PC-3 (cell line): ENCODE results near the gene UBC. TPM values are rescaled to one million over a fixed set of nuclear protein-coding genes. Genes with fewer than 3 reads are reported as not detected.
"Not testable (repeated sequence)": the region's sequence is repeated elsewhere in the genome, so short reads cannot be mapped to it uniquely, and the experiment has no call there.

Experiments
- ATAC-seq: fragments of 200-7000 bp; cut with Tn5 transposase; 2 replicates; pipeline ENCODE4 v1.9.1; 2020; ENCODE audit warnings: mild to moderate bottlenecking, moderate library complexity
- BruUV-seq: library from RNA; stranded (reverse); fragments of 400-500 nt; replicated peaks from 2 replicates; lab custom pipeline; 2021; lab: Mats Ljungman, UMichigan
- CTCF ChIA-PET: fragments of 300-600 bp; sonication (Branson Sonifier 250); formaldehyde crosslinking; loops from one replicate; lab custom pipeline; 2022; ENCODE audit warnings: antibody characterized with exemption; lab: Charles Lee
- POLR2A ChIA-PET: fragments of 300-600 bp; sonication (Branson Sonifier 250); formaldehyde crosslinking; loops from one replicate; lab custom pipeline; 2022; ENCODE audit warnings: antibody characterized with exemption; ENCODE audit not compliant: unreplicated experiment; lab: Charles Lee
- DNase-seq: peaks from one replicate; pipeline ENCODE4 v3.0.0-alpha.2; 2015
- H2AFZ ChIP-seq: fragments of 300-600 bp; sonication (generic); 2 replicates; pipeline ENCODE4 v1.6.0; 2016; ENCODE audit warnings: antibody characterized with exemption, low read length
- H3F3A ChIP-seq: fragments of 300-600 bp; sonication (generic); one replicate; pipeline ENCODE4 v1.6.0; 2017; ENCODE audit warnings: antibody characterized with exemption, low read length, control low read depth, mild to moderate bottlenecking; ENCODE audit not compliant: unreplicated experiment
- H3K27ac ChIP-seq: fragments of 300-600 bp; sonication (generic); 2 replicates; pipeline ENCODE4 v1.5.1; 2016; ENCODE audit warnings: mild to moderate bottlenecking, low read length
- H3K27me3 ChIP-seq: fragments of 300-600 bp; sonication (generic); 2 replicates; pipeline ENCODE4 v1.6.1; 2016; ENCODE audit warnings: low read length, mixed read lengths
- H3K36me3 ChIP-seq: fragments of 300-600 bp; sonication (generic); 2 replicates; pipeline ENCODE4 v1.6.1; 2016; ENCODE audit warnings: low read depth, mixed run types, low read length, mixed read lengths
- H3K4me1 ChIP-seq: fragments of 300-600 bp; sonication (generic); 2 replicates; pipeline ENCODE4 v1.5.1; 2016; ENCODE audit warnings: low read length; ENCODE audit not compliant: insufficient read depth
- H3K4me2 ChIP-seq: fragments of 300-600 bp; sonication (generic); 2 replicates; pipeline ENCODE4 v1.6.0; 2016; ENCODE audit warnings: low read length
- H3K4me3 ChIP-seq: fragments of 300-600 bp; sonication (generic); 2 replicates; pipeline ENCODE4 v1.5.1; 2016; ENCODE audit warnings: mild to moderate bottlenecking, low read length, mixed read lengths
- H3K79me2 ChIP-seq: fragments of 300-600 bp; sonication (generic); 2 replicates; pipeline ENCODE4 v1.6.1; 2017; ENCODE audit warnings: low read length, mixed read lengths
- H3K9ac ChIP-seq: fragments of 300-600 bp; sonication (generic); 2 replicates; pipeline ENCODE4 v1.6.0; 2016; ENCODE audit warnings: mild to moderate bottlenecking, low read length
- H3K9me2 ChIP-seq: fragments of 300-600 bp; sonication (generic); replicated peaks from 2 replicates; pipeline ENCODE4 v1.6.1; 2016; ENCODE audit warnings: mixed run types, low read length, mixed read lengths
- H3K9me3 ChIP-seq: fragments of 300-600 bp; sonication (generic); 2 replicates; pipeline ENCODE4 v1.6.1; 2016; ENCODE audit warnings: low read length, mixed read lengths
- H4K20me1 ChIP-seq: fragments of 300-600 bp; sonication (generic); 2 replicates; pipeline ENCODE4 v1.6.1; 2016; ENCODE audit warnings: low read length, mixed read lengths
- CTCF ChIP-seq: fragments of 300-600 bp; sonication (generic); conservative IDR thresholded peaks from 2 replicates; pipeline ENCODE4 v1.5.1; 2017; ENCODE audit warnings: antibody characterized with exemption, low read depth, mild to moderate bottlenecking, low read length
- EZH2 ChIP-seq: fragments of 300-600 bp; sonication (generic); IDR thresholded peaks from one replicate; pipeline ENCODE4 v1.6.1; 2017; ENCODE audit warnings: antibody characterized with exemption, mild to moderate bottlenecking, low read length; ENCODE audit not compliant: unreplicated experiment
- EZH2phosphoT487 ChIP-seq: fragments of 300-600 bp; sonication (generic); IDR thresholded peaks from 2 replicates; pipeline ENCODE4 v1.6.1; 2018; ENCODE audit warnings: mild to moderate bottlenecking, antibody characterized with exemption, low read length, borderline replicate concordance
- intact Hi-C: fragments of 100-400 bp; cut with micrococcal nuclease; formaldehyde crosslinking; loops from 2 replicates; pipeline ENCODE4 v1.9.0; 2023
- total RNA-seq: library from RNA; depleted of rRNA; stranded (reverse); fragments of >200 nt; gene quantifications from 2 replicates; pipeline ENCODE4 v1.2.3, GENCODE V29; 2014

The UBC gene
- total RNA-seq, 1 experiment from 2014 or later, result 1,587 TPM

DNA sequence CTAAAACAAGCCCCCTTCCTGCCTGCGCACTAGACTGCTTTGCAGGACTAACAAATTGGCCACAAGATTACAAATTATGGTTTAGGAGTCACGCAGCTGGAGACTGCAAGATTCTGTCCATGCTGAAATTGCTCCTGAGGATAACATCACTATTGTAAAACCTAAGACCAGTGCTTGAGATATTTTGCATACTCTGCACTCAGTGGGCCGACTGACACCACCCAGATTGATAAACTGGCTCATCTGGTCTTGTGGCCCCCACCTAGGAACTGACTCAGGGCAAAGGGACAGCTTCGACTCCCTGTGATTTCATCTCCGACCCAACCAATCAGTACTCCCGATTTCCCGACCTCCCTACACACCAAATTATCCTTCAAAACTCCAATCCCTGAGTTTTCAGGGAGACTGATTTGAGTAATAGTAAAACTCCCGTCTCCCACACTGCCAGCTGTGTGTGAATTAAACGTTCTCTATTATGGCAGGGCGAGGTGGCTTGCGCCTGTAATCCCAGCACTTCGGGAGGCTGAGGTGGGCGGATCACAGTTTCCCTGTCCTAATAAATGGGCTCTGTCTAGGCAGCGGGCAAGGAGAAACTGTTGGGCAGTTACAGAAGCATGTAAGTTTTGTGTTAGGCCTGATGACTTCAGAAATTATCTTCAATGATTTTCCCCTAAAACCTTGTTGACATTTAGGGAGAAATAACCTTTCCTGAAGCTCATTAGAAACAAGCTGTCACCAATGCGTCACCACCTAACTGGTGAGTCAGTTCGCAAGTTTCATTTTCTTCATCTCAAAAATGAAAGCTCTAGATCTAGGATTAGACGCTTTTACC is 5.3 kb upstream of the UBC start:
- BruUV-seq, result no TSS peak
- H3K4me2 ChIP-seq, result peak overlapping the region; percentile 67
- peaks cover 18% of the 10 kb centered on the region for H3F3A ChIP-seq
- intact Hi-C loops, result loop anchor here (5.0 kb wide), 2 partner anchors 68 to 532 kb away; partner anchors contain the start of gene DHX37
- peaks cover 12% of the 10 kb centered on the region for H3K79me2 ChIP-seq
- H3K27ac ChIP-seq, result peak overlapping the region; percentile 66
- H3K4me1 ChIP-seq, result peaks cover 60% of the 10 kb centered on the region
- TF ChIP-seq EZH2phosphoT487 (no peak), EZH2 (no peak), CTCF (no peak)
- H3K9ac ChIP-seq, result peak overlapping the region; percentile 23; the same call in 1 of the 2 replicates
- DNase-seq, result peak; percentile 71
- no peak for ATAC-seq
- no peaks in the 10 kb centered on the region for H3K27me3 ChIP-seq
- POLR2A ChIA-PET, result interaction anchor here (0.6 to 0.9 kb wide), 3 partner anchors 10 to 1852 kb away, joined by 3 to 6 read pairs (median 3); no protein-coding TSS in a partner anchor
- peak overlapping the region; percentile 31; the same call in 1 of the 2 replicates for H3K4me3 ChIP-seq
- 0 out of 2 replicates have a peak overlapping the region, but pooled peaks have one; percentile 43 for H2AFZ ChIP-seq
- no peaks in the 10 kb centered on the region for H3K9me2 ChIP-seq
- H4K20me1 ChIP-seq, result no peaks in the 10 kb centered on the region
- H3K9me3 ChIP-seq, result no peaks in the 10 kb centered on the region
- no peaks in the 10 kb centered on the region for H3K36me3 ChIP-seq
- CTCF ChIA-PET, result interaction anchor here (0.7 to 1.6 kb wide), 2 partner anchors 12 to 21 kb away, joined by 4 to 11 read pairs; no protein-coding TSS in a partner anchor

DNA sequence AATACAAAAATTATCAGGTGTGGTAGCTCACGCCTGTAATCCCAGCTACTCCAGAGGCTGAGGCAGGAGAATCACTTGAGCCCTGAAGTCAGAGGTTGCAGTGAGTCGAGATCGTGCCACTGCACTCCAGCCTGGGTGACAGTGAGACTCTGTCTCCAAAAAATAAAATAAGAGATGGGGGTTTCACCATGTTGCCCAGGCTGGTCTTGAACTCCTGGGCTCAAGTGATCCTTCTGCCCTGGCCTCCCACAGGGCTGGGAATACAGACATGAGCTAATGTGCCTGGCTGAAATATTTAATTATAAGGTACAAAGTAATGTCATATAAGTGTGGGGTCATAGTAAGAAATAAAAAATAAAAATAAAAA is 4.2 kb upstream of the UBC start:
- not testable (repeated sequence) for H4K20me1 ChIP-seq, H3K9me2 ChIP-seq, ATAC-seq, H3K9me3 ChIP-seq, H3K9ac ChIP-seq, H3K36me3 ChIP-seq, H3K27me3 ChIP-seq, H2AFZ ChIP-seq, DNase-seq, BruUV-seq
- CTCF ChIA-PET, result interaction anchor here (0.6 to 2.6 kb wide), 2 partner anchors 17 to 22 kb away, joined by 3 to 21 read pairs; no protein-coding TSS in a partner anchor
- Histone ChIP-seq H3F3A (peaks cover 18% of the 10 kb centered on the region), H3K79me2 (peaks cover 23% of the 10 kb centered on the region), H3K4me2 (peak overlapping the region; percentile 82), H3K27ac (peak overlapping the region; percentile 98), H3K4me3 (peak overlapping the region; percentile 60; the same call in 1 of the 2 replicates), H3K4me1 (peaks cover 53% of the 10 kb centered on the region)
- POLR2A ChIA-PET, result interaction anchor here (2.2 kb wide), 1 partner anchor 19 kb away, joined by 7 read pairs; no protein-coding TSS in a partner anchor
- intact Hi-C loops, result loop anchor here (5.0 kb wide), 2 partner anchors 69 to 531 kb away; partner anchors contain the start of gene DHX37

DNA sequence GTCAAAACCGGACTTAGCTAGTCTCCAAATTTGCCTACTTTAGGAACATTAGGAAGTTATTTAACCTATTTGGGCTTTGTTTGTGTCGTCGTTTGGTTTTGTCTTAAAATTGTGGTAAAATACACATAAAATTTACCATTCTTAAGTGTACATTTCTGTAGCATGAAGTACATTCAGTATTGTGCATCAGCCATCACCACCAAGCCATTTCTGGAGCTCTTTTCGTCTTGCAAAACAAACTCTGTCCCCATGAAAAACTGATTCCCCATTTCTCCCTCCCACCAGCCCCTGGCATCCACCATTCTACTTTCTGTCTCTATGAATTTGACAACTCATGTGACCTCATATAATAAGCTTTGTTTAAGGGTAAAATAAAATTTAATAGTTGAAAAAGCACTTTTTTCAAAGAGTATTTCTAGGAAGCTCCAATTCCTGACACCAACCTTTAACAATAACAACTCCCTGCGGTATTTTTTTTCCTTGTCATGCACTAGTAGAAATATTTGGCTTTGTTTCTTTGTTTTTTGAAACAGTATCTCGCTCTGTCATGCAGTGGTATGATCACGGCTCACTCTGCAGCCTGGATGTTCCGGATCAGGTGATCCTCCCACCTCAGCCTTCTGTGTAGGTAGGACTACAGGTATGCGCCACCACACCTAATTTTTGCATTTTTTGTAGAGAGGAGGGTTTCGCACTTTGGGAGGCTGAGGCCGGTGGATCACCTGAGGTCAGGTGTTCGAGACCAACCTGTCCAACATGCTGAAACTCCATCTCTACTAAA is 3.6 kb upstream of the UBC start:
- BruUV-seq, result TSS peak; percentile 26
- ATAC-seq (no peak), DNase-seq (peak; percentile 53)
- Histone ChIP-seq H3K9ac (peak overlapping the region; percentile 68), H3K4me2 (peak overlapping the region; percentile 82), H3K9me2 (no peaks in the 10 kb centered on the region), H3F3A (peaks cover 18% of the 10 kb centered on the region), H3K9me3 (no peaks in the 10 kb centered on the region), H2AFZ (peak overlapping the region; percentile 70; the same call in 1 of the 2 replicates), H3K27ac (peak overlapping the region; percentile 98), H3K79me2 (peaks cover 28% of the 10 kb centered on the region), H3K4me1 (peaks cover 53% of the 10 kb centered on the region), H3K27me3 (no peaks in the 10 kb centered on the region), H3K4me3 (peak overlapping the region; percentile 60), H3K36me3 (peaks cover 12% of the 10 kb centered on the region), H4K20me1 (peaks cover 14% of the 10 kb centered on the region)
- intact Hi-C loops, result loop anchor here (5.0 kb wide), 2 partner anchors 69 to 531 kb away; partner anchors contain the start of gene DHX37
- ChIA-PET POLR2A (interaction anchor here (0.5 to 2.2 kb wide), 6 partner anchors 11 to 959 kb away, joined by 3 to 9 read pairs (median 6); no protein-coding TSS in a partner anchor), CTCF (interaction anchor here (0.5 to 2.6 kb wide), 4 partner anchors 11 to 22 kb away, joined by 3 to 21 read pairs (median 6); no protein-coding TSS in a partner anchor)
- no peak for TF ChIP-seq CTCF
- no peak for TF ChIP-seq EZH2phosphoT487
- no peak for TF ChIP-seq EZH2
